ENCODE data around the gene CLIP2.

DNA sequence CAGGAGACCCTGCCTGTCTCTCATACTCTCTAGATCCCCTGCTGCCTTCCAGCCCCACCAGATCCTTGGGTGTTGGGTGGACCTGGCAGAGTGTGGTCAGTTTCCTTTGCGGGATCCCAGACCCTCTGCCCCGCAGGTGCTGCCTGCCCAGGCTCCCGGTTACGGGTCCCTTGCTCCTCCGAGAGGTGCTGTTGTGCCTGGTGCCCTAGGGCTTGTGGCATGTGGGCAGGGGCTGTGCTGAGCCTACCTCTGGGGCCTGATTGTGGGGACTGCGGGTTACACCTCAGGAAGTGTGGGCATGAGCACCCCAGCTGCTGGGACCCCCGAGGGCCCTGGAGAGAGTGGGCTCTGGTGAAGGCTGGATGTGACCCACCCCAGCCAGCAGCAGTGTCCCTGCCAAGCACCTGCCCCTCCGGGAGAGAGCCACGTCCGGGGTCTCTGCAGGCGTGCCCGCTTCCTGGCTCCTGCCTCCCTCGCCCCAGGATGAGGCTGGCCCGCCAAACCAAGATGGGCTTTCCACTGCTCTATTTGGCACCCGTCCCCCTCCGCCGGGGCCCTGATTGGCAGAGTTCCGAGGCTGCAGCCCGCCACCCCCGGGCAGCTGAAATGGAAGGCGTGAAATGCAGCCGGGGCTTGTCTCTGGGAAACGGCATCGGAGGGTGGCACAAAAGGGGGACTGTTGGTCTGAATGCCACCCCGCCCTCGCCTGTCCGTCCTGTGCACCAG is 17.0 kb downstream of the CLIP2 start:
- TF ChIP-seq CTCF (conservative IDR thresholded peaks at IDR 0.05): no peak
- no peak for TF ChIP-seq EZH2 (IDR thresholded peaks at IDR 0.05; ENCODE audit: low read depth)

Measured in PC-9 (cell line).